ENCODE data around the gene WWOX.

DNA sequence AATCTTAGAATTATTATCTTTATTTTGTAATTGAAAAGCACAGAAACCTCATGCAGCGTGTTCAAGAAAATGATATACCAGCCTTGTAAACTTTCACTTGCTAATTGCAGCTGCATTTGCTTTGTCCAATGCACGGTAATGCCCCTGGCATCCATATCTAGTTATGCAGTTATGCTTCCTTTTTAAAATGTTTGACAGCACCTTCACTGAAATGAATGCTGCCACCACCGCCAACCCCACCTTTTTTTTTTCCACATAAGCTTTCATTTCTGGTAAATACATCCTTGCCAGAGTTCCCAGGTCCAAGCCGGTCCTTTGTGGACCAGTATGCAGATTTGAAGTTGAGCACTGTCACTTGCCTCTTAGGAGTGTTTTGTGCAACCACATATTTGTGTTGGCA lies 338.8 kb downstream of the WWOX start:
- TF ChIP-seq, protein P1, sequence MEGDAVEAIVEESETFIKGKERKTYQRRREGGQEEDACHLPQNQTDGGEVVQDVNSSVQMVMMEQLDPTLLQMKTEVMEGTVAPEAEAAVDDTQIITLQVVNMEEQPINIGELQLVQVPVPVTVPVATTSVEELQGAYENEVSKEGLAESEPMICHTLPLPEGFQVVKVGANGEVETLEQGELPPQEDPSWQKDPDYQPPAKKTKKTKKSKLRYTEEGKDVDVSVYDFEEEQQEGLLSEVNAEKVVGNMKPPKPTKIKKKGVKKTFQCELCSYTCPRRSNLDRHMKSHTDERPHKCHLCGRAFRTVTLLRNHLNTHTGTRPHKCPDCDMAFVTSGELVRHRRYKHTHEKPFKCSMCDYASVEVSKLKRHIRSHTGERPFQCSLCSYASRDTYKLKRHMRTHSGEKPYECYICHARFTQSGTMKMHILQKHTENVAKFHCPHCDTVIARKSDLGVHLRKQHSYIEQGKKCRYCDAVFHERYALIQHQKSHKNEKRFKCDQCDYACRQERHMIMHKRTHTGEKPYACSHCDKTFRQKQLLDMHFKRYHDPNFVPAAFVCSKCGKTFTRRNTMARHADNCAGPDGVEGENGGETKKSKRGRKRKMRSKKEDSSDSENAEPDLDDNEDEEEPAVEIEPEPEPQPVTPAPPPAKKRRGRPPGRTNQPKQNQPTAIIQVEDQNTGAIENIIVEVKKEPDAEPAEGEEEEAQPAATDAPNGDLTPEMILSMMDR (CRISPR knock-in tag; IDR thresholded peaks at IDR 0.05) = no peak
- TF ChIP-seq EP300 (IDR thresholded peaks at IDR 0.05; ENCODE audit: low read depth in 2 of 2, low read length in 2 of 2) (no peak), EP300 (CRISPR knock-in tag; IDR thresholded peaks at IDR 0.05; ENCODE audit: borderline replicate concordance) (no peak), BCL6 (CRISPR knock-in tag; IDR thresholded peaks at IDR 0.05) (no peak), TCF12 (IDR thresholded peaks at IDR 0.05) (no peak), TCF12 (CRISPR knock-in tag; IDR thresholded peaks at IDR 0.05) (no peak), SMAD9 (CRISPR knock-in tag; IDR thresholded peaks at IDR 0.05) (no peak), FOXK2 (IDR thresholded peaks at IDR 0.05) (no peak), ZNF331 (CRISPR knock-in tag; IDR thresholded peaks at IDR 0.05) (no peak), SIN3B (IDR thresholded peaks at IDR 0.05; ENCODE audit: low read length) (no peak), FOXK1 (CRISPR knock-in tag; IDR thresholded peaks at IDR 0.05; ENCODE audit: borderline replicate concordance, low read depth) (no peak), ZNF768 (CRISPR knock-in tag; IDR thresholded peaks at IDR 0.05) (no peak)
- TF ChIP-seq, protein P2, sequence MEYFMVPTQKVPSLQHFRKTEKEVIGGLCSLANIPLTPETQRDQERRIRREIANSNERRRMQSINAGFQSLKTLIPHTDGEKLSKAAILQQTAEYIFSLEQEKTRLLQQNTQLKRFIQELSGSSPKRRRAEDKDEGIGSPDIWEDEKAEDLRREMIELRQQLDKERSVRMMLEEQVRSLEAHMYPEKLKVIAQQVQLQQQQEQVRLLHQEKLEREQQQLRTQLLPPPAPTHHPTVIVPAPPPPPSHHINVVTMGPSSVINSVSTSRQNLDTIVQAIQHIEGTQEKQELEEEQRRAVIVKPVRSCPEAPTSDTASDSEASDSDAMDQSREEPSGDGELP (IDR thresholded peaks at IDR 0.05; ENCODE audit: borderline replicate concordance, low read depth) = no peak
- TF ChIP-seq, protein P3, sequence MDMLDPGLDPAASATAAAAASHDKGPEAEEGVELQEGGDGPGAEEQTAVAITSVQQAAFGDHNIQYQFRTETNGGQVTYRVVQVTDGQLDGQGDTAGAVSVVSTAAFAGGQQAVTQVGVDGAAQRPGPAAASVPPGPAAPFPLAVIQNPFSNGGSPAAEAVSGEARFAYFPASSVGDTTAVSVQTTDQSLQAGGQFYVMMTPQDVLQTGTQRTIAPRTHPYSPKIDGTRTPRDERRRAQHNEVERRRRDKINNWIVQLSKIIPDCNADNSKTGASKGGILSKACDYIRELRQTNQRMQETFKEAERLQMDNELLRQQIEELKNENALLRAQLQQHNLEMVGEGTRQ (IDR thresholded peaks at IDR 0.05; ENCODE audit: low read depth, low read length) = no peak
- TF ChIP-seq, protein P3 (CRISPR knock-in tag; IDR thresholded peaks at IDR 0.05; ENCODE audit: borderline replicate concordance) = no peak
